Naive B cell (primary cell): ENCODE data around the gene USF3. TPM values are rescaled to one million over a fixed set of nuclear protein-coding genes. Genes with fewer than 3 reads are reported as not detected.
A peak's percentile ranks its signal among the peaks of the same experiment; 100 is the strongest.
"Not testable (repeated sequence)": the region's sequence is repeated elsewhere in the genome, so short reads cannot be mapped to it uniquely, and the experiment has no call there.

ENCODE experiments used
- ATAC-seq, 2 donors: fragments of 150-1000 bp; cut with Tn5 transposase; 2 replicates each; pipeline ENCODE4 v1.10.0; 2021; ENCODE audit warnings: low read depth in 2 of 2, mild to moderate bottlenecking in 2 of 2, moderate library complexity in 2 of 2
- DNase-seq: peaks from one replicate; pipeline ENCODE4 v3.0.0; 2022
- H3K27ac Mint-ChIP-seq, 6 donors: one replicate each; pipeline ENCODE4 v1.8.0; 2020 to 2022; ENCODE audit warnings: mild to moderate bottlenecking in 6 of 6, mixed read lengths in 6 of 6, moderate library complexity in 5 of 6, inconsistent platforms in 2 of 6
- H3K27me3 Mint-ChIP-seq, 3 donors: one replicate each; pipeline ENCODE4 v1.8.0; 2021 to 2022; ENCODE audit warnings: mixed read lengths in 3 of 3, mild to moderate bottlenecking in 1 of 3
- H3K36me3 Mint-ChIP-seq, 2 donors: one replicate each; pipeline ENCODE4 v1.8.0; 2020 to 2022; ENCODE audit warnings: mixed read lengths in 2 of 2, inconsistent platforms in 1 of 2, mild to moderate bottlenecking in 1 of 2
- H3K4me1 Mint-ChIP-seq, 3 donors: one replicate each; pipeline ENCODE4 v1.8.0; 2020 to 2022; ENCODE audit warnings: mixed read lengths in 3 of 3, inconsistent platforms in 1 of 3, mild to moderate bottlenecking in 1 of 3, moderate library complexity in 1 of 3
- H3K4me3 Mint-ChIP-seq, 8 donors: one replicate each; pipeline ENCODE4 v1.8.0; 2020 to 2022; ENCODE audit warnings: mild to moderate bottlenecking in 8 of 8, mixed read lengths in 8 of 8, moderate library complexity in 8 of 8, inconsistent platforms in 2 of 8
- H3K9me3 Mint-ChIP-seq, 7 donors: one replicate each; pipeline ENCODE4 v1.8.0; 2020 to 2022; ENCODE audit warnings: mixed read lengths in 7 of 7, mild to moderate bottlenecking in 5 of 7, inconsistent platforms in 2 of 7, moderate library complexity in 1 of 7
- polyA plus RNA-seq, 6 donors: library from polyadenylated mRNA; unstranded; fragments of 300-500 nt; fragmentation: Illumina TruSeq; gene quantifications; one replicate each; pipeline ENCODE4 v1.2.3, GENCODE V29; 2021; ENCODE audit warnings: low read depth in 6 of 6

Gene USF3
- polyA plus RNA-seq, 6 donors from 2014 or later: 9.3 to 19.3 (median 12.7) TPM

DNA sequence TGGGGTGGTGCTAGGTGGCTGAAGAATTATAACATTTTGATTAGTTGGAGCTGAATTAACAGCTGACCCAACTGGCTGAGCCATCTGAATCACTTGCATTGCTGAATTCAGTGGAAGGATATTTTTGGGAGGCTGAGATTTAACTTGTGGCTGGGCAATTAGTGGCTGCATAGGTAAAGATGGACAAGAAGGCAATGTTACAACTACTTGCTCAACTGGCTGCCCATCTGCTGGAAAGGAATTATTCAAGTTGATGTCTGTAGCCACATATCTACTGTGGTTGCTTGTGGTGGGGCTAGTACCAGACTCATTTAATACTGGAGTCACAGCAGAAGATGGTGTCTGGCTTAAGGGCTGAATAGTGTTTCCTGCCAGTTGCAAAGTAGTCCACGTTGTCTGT lies 36.4 kb downstream of the USF3 start:
- DNase-seq (no peak), ATAC-seq (no peak)
- Mint-ChIP-seq H3K27ac (peak overlapping the region; percentile 22 to 99 (median 93)), H3K4me3 (peak overlapping the region; percentile 41 to 81 (median 76)), H3K27me3 (no peaks in the 10 kb centered on the region), H3K9me3 (peaks cover 2 to 36% (median 13%) of the 10 kb centered on the region in 7 donors), H3K4me1 (peaks cover 84 to 92% (median 91%) of the 10 kb centered on the region in 3 donors), H3K36me3 (peaks cover 60 to 63% of the 10 kb centered on the region in 2 donors)

DNA sequence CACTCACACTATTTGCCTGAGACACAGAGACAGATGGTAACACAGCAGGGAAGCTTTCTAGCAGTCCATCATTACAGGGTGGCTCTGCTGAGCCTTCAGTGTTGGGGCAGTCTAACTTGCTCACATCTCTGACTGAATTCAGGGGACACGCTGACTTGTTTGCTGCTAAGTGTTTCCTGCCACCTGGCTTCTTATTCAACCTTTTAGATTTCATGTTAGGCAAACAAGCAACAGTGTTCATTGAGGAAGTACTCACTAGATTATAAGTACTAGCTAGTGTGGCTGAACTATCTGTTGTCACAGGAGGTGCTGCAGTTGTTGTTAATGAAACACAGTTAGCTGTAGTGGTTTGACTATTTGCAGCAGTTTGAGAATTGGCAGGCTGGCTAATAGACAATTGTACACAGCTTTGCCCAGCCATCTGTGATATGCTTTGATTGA lies 37.3 kb downstream of the USF3 start:
- peak; percentile 70 for DNase-seq
- H3K4me3 Mint-ChIP-seq: peak overlapping the region; percentile 41 to 81 (median 76)
- H3K36me3 Mint-ChIP-seq: peaks cover 55 to 61% of the 10 kb centered on the region in 2 donors
- peak; percentile 81 to 83 for ATAC-seq
- peaks cover 82 to 93% (median 90%) of the 10 kb centered on the region in 3 donors for H3K4me1 Mint-ChIP-seq
- no peaks in the 10 kb centered on the region for H3K27me3 Mint-ChIP-seq
- H3K9me3 Mint-ChIP-seq: peaks cover 5 to 36% (median 15%) of the 10 kb centered on the region in 7 donors
- peak overlapping the region; percentile 22 to 99 (median 93) for H3K27ac Mint-ChIP-seq

DNA sequence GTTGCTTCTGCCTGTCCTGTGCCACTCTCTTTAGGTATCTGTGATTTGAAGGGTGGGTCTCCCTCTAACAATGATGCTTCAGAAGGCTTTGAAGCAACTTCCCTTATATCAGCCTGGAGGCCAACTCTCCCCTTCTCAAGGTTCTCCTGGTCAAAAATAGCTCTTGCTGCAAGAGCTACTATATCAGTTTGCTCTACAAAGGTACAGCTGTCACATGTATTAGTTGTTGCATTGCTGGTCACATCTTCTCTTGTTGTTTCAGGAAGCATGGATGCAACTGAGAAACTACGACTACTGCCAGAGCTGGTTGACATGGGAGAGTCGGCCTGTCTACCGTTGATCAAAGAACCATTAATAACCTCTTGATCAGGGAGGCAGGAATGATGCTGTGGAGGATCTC lies 38.3 kb downstream of the USF3 start:
- ATAC-seq: no peak
- peaks cover 46 to 54% of the 10 kb centered on the region in 2 donors for H3K36me3 Mint-ChIP-seq
- no peak for DNase-seq
- H3K9me3 Mint-ChIP-seq: peaks cover 5 to 36% (median 15%) of the 10 kb centered on the region in 7 donors
- H3K4me3 Mint-ChIP-seq: peak overlapping the region in 6 of 8 donors; percentile 12 to 81 (median 76)
- H3K27ac Mint-ChIP-seq: peak overlapping the region; percentile 61 to 99 (median 92)
- H3K4me1 Mint-ChIP-seq: peaks cover 78 to 91% (median 82%) of the 10 kb centered on the region in 3 donors
- no peaks in the 10 kb centered on the region for H3K27me3 Mint-ChIP-seq

DNA sequence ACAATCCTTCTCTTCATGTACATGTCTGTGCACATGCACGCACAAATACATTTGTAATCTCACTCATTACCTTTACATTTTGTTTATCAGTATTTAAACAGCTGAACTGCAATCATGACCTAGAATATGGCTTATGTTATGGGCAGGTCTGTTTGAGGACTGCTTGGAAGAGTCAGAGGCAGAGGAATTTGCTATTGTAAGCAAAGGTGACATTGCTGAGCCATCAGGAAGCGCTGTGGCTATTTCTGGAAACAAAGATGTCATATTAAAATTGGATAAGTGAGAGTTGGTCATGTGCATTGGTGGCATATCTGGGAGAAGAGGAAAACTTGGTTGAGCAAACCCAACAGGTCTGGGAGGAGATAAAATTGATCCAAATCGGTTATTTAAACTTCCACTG lies 41.6 kb downstream of the USF3 start:
- Mint-ChIP-seq H3K27ac (peak overlapping the region in 5 of 6 donors; percentile 63 to 88 (median 85)), H3K4me1 (peaks cover 60 to 66% (median 63%) of the 10 kb centered on the region in 3 donors), H3K4me3 (peak overlapping the region; percentile 3 to 76 (median 50)), H3K36me3 (peaks cover 31 to 36% of the 10 kb centered on the region in 2 donors), H3K27me3 (no peaks in the 10 kb centered on the region), H3K9me3 (peaks cover 5 to 27% (median 10%) of the 10 kb centered on the region in 7 donors)
- DNase-seq (no peak), ATAC-seq (no peak)

DNA sequence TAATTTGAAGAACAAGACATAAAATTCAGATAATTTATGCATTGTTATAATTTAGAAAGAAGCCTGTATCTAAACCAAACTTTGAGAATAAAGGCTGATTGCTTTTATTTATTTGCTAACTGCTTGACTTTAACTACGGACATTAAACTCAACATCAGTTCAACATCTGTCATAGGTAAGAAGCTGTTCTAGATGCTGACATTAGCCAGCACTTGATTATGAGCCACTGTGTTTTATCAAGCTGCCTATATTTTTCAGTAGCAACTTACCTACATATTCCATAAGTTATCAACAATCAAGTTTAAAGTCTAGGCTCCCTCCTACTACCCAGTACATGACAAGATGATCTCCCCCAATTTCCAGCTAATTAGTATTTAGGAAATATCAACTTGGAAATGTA lies 42.1 kb downstream of the USF3 start:
- peak overlapping the region in 3 of 6 donors; percentile 84 to 88 (median 86) for H3K27ac Mint-ChIP-seq
- no peak overlapping the region for H3K4me3 Mint-ChIP-seq
- peaks cover 26 to 30% of the 10 kb centered on the region in 2 donors for H3K36me3 Mint-ChIP-seq
- ATAC-seq: no peak
- peaks cover 5 to 21% (median 6%) of the 10 kb centered on the region in 7 donors for H3K9me3 Mint-ChIP-seq
- H3K4me1 Mint-ChIP-seq: peaks cover 54 to 62% (median 61%) of the 10 kb centered on the region in 3 donors
- no peaks in the 10 kb centered on the region for H3K27me3 Mint-ChIP-seq
- DNase-seq: no peak

DNA sequence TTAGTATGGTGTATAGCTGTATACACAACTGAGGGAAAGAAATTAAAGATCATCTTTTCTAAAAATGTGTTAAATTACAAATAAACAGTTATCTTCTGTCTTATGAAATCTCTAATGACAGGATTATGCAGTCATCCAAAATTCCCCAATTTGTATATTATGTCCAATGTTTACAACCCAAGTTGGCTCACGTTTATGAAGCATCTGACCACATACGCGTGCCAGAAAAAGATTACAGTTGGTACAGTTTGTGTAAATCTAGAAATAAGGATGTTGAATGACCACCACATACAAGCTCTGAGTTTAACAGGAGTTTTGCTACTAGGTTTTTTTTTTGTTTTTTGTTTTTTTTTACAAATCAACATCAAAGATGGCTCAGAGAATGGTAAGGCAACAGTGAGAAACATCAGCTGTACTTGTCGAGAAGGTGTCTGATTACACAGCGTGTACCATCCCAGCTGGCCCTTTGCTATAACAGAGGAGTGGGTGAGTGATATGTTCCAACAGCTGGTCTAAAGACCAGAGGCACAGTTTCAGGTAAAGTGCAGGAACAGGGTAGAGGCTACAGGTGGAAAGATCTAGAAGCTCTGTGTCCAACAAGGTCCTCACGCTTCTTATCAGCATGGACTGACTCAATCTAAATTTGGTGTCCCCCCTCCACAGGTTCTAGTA lies 47.1 kb downstream of the USF3 start:
- peaks cover 14 to 28% (median 26%) of the 10 kb centered on the region in 3 donors for H3K4me1 Mint-ChIP-seq

DNA sequence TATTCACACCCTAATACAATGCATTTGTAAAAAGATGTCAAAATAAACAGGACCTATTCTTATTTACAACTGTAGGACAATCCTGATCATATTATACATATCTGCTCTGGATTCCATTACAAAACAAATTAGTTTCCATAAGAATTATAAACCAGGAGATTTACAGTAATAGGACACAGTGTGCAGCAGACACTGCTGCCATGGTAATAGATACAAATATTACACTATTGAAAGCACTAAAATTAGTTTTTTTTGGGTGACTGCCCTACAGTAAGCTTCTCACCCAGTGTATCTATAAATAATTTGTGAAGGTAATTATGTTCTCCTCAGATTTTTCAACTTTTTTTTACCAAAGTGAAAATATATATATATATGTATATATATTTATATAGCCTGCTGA lies 47.9 kb downstream of the USF3 start:
- DNase-seq (no peak), ATAC-seq (peak in 1 of 2 donors; percentile 48)
- no peaks in the 10 kb centered on the region for H3K27me3 Mint-ChIP-seq
- H3K36me3 Mint-ChIP-seq: peaks cover 8 to 22% of the 10 kb centered on the region in 2 donors
- no peak overlapping the region for H3K4me3 Mint-ChIP-seq
- H3K4me1 Mint-ChIP-seq: peaks cover 18 to 28% (median 22%) of the 10 kb centered on the region in 3 donors
- peaks cover 6 to 22% (median 17%) of the 10 kb centered on the region in 7 donors for H3K9me3 Mint-ChIP-seq
- H3K27ac Mint-ChIP-seq: peak overlapping the region in 1 of 6 donors; percentile 35

More for the DNA sequence above, 47.1 kb downstream of the USF3 start:
- peak overlapping the region in 4 of 6 donors; percentile 2 to 81 (median 34) for H3K27ac Mint-ChIP-seq
- no peak overlapping the region for H3K4me3 Mint-ChIP-seq
- DNase-seq (no peak), ATAC-seq (no peak)
- H3K36me3 Mint-ChIP-seq: peaks cover 4 to 16% of the 10 kb centered on the region in 2 donors
- peaks cover 3 to 21% (median 14%) of the 10 kb centered on the region in 7 donors for H3K9me3 Mint-ChIP-seq
- H3K27me3 Mint-ChIP-seq: no peaks in the 10 kb centered on the region

DNA sequence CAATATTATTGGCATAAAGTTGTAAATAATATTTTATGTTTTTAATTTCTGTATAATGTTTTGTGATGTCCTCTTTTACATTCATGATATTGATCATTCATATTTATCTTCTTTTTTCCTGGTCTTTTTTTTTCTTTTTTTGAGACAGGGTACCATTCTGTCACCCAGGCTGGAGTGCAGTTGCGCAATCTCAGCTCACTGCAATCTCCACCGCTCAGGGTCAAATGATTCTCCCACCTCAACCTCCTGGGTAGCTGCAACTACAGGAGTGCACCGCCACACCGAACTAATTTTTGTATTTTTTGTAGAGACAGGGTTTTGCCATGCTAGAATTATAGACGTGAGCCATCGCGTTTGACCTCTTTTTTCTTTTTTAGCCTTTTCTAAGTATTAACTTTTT lies 52.9 kb downstream of the USF3 start:
- no peak for ATAC-seq
- no peak for DNase-seq
- peaks cover 6 to 22% (median 17%) of the 10 kb centered on the region in 7 donors for H3K9me3 Mint-ChIP-seq
- no peaks in the 10 kb centered on the region for H3K27me3 Mint-ChIP-seq
- peaks cover 7 to 10% (median 9%) of the 10 kb centered on the region in 3 donors for H3K4me1 Mint-ChIP-seq
- H3K36me3 Mint-ChIP-seq: peaks cover 8 to 22% of the 10 kb centered on the region in 2 donors
- peak overlapping the region in 2 of 6 donors; percentile 0 to 78 for H3K27ac Mint-ChIP-seq
- no peak overlapping the region for H3K4me3 Mint-ChIP-seq

DNA sequence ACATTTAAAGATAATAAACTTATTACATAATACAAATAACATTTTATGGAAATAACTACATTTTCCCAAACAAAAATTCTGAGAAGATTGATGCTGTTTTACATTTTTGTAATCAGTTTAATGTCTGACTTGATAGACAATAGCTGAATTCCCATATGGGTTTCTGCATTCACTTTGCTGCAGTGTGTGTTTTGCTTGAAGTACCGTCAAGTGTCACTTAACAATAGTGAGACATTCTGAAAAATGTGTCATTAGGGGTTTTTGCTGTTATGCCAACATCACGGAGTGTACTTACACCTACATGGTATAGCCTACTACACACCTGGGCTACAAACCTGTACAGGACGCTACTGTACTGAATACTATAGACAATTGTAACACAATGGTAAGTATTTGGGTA lies 57.5 kb downstream of the USF3 start:
- H3K4me1 Mint-ChIP-seq: peaks cover under 1 to 22% (median 13%) of the 10 kb centered on the region in 3 donors
- peaks cover 0 to 4% (median 0%) of the 10 kb centered on the region in 7 donors for H3K9me3 Mint-ChIP-seq
- no peaks in the 10 kb centered on the region for H3K27me3 Mint-ChIP-seq
- ATAC-seq: no peak
- H3K27ac Mint-ChIP-seq: no peak overlapping the region
- H3K4me3 Mint-ChIP-seq: no peak overlapping the region
- DNase-seq: no peak
- peaks cover 0 to 2% of the 10 kb centered on the region in 2 donors for H3K36me3 Mint-ChIP-seq

DNA sequence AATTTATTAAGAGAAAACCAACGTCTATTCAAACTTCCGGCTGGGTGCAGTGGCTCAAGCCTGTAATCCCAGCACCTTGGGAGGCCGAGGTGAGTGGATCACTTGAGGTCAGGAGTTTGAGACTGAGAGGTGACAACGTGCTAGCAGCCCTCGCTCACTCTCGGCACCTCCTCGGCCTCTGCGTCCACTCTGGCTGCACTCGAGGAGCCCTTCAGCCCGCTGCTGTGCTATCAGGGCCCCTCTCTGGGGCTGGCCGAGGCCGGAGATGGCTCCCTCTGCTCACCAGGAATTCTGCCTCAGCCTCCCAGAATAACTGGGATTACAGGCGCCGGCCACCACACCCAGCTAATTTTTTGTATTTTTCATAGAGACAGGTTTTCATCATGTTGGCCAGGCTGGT lies 58.7 kb downstream of the USF3 start:
- Mint-ChIP-seq H3K27ac (no peak overlapping the region), H3K36me3 (no peaks in the 10 kb centered on the region), H3K9me3 (no peaks in the 10 kb centered on the region), H3K27me3 (no peaks in the 10 kb centered on the region), H3K4me1 (peaks cover 0 to 28% (median 21%) of the 10 kb centered on the region in 3 donors), H3K4me3 (no peak overlapping the region)
- no peak for DNase-seq
- ATAC-seq: no peak

DNA sequence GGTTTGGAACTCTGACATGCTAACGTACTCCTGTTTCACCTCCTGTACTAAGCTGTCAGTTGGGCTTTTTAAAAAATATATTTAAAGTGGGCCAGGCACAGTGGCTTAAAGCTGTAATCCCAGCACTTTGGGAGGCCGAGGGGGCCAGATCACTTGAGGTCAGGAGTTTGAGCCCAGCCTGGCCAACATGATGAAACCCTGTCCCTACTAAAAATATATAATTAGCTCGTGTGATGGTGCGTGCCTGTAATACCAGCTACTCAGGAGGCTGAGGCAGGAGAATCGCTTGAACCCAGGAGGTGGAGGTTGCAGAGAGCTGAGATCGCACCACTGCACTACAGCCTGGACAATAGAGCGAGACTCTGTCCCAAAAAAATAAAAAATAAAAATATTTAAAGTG lies 60.4 kb downstream of the USF3 start:
- not testable (repeated sequence) for H3K36me3 Mint-ChIP-seq, H3K27me3 Mint-ChIP-seq, ATAC-seq, DNase-seq, H3K9me3 Mint-ChIP-seq
- Mint-ChIP-seq H3K27ac (peak overlapping the region in 5 of 6 donors; percentile 34 to 80 (median 53)), H3K4me1 (peaks cover 8 to 45% (median 32%) of the 10 kb centered on the region in 3 donors), H3K4me3 (peak overlapping the region in 5 of 8 donors; percentile 34 to 81 (median 63))

DNA sequence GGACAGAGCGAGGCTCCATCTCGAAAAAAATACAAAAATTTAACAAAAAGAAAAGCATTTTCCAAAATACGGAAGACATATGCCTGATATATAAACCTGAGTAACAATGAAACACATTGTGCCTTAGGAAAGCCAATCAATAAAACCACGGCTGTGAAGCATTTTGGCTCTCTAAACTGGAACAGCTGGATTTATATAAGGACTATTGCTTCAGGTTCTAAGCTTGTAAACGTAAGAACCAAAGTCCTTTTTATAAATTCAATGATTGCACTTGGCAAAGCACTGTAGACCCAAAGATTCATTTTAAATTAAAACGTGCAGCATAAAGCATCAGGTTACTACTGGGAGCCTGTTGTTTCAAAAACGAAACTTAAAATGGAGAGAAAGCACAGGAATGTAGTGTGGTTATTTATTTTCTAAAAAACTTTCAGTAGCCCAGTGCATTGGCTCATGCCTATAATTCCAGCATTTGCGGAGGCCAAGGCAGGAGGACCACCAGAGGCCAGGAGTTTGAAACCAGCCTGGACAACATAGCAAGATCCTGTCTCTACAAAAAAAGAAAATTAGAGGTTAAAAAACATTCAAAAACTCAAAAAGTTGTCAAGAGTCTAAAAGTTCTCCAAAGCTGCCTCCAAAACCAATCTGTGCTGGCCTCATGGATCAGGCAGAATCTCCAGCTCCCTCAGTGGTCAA lies 61.5 kb downstream of the USF3 start:
- Mint-ChIP-seq H3K36me3 (peaks cover 0 to 1% of the 10 kb centered on the region in 2 donors), H3K4me3 (no peak overlapping the region)
- DNase-seq: no peak

DNA sequence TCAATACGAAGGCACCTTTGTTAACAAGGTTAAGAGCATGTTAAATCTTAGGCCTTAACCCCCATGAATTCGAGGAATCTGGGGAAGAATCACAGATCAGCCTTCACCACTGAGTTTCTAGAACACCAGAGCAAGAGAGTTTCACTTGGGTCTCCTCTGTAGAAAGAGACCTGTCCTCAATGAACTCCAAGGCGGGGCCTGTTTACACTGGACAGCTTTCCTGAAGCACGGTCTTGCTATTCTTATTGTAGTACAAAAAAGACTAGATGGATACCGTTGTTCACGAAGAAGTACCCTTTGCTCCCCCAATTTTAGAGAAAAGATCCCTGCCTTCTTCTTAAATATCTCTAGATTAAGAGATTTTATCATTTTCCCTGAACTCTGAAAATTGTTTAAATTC lies 64.9 kb downstream of the USF3 start:
- no peaks in the 10 kb centered on the region for H3K9me3 Mint-ChIP-seq
- peak overlapping the region; percentile 77 to 94 (median 89) for H3K27ac Mint-ChIP-seq
- ATAC-seq (no peak), DNase-seq (no peak)
- H3K4me1 Mint-ChIP-seq: peaks cover 33 to 84% (median 56%) of the 10 kb centered on the region in 3 donors
- H3K4me3 Mint-ChIP-seq: peak overlapping the region in 5 of 8 donors; percentile 1 to 63 (median 35)
- peaks cover 0 to 15% of the 10 kb centered on the region in 2 donors for H3K36me3 Mint-ChIP-seq
- H3K27me3 Mint-ChIP-seq: no peaks in the 10 kb centered on the region

More for the DNA sequence above, 61.5 kb downstream of the USF3 start:
- peak overlapping the region in 3 of 6 donors; percentile 80 to 94 (median 89) for H3K27ac Mint-ChIP-seq
- H3K9me3 Mint-ChIP-seq: no peaks in the 10 kb centered on the region
- ATAC-seq: no peak
- peaks cover 11 to 56% (median 37%) of the 10 kb centered on the region in 3 donors for H3K4me1 Mint-ChIP-seq
- no peaks in the 10 kb centered on the region for H3K27me3 Mint-ChIP-seq
